Measurements from ENCODE around the gene MED13L. TPM values are rescaled to one million over a fixed set of nuclear protein-coding genes. Genes with fewer than 3 reads are reported as not detected.

Gene MED13L
- total and polyA plus RNA-seq, 2 donors (not counting 1 experiment from before 2014, with no cell fraction given): 20.3 to 207 TPM

DNA sequence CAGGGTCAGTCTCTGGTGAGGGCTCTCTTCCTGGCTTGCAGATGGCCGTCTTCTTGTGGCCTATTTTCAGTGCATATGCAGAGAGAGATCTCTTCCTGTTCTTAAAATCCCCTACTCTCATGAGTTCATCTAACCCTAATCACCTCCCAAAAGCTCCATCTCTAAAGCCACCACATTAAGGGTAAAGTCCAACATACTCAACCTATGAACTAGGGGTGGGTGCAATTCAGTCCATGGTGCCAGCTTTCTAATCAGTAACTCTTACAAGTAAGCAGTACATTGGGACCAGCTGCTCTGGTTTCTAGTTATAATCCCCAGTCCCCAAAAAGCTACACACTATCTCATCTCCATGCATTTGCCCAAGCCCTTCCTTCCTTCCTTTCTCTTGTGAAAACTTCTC lies 365.1 kb downstream of the MED13L start:
- no peak overlapping the region for H3K27ac ChIP-seq (ENCODE audit: low read length in 2 of 2)
- no peak overlapping the region for H3K9ac ChIP-seq (ENCODE audit: low read length)
- ATAC-seq (ENCODE audit: low read depth) (no peak), DNase-seq (no peak)
- TF ChIP-seq, protein P1, sequence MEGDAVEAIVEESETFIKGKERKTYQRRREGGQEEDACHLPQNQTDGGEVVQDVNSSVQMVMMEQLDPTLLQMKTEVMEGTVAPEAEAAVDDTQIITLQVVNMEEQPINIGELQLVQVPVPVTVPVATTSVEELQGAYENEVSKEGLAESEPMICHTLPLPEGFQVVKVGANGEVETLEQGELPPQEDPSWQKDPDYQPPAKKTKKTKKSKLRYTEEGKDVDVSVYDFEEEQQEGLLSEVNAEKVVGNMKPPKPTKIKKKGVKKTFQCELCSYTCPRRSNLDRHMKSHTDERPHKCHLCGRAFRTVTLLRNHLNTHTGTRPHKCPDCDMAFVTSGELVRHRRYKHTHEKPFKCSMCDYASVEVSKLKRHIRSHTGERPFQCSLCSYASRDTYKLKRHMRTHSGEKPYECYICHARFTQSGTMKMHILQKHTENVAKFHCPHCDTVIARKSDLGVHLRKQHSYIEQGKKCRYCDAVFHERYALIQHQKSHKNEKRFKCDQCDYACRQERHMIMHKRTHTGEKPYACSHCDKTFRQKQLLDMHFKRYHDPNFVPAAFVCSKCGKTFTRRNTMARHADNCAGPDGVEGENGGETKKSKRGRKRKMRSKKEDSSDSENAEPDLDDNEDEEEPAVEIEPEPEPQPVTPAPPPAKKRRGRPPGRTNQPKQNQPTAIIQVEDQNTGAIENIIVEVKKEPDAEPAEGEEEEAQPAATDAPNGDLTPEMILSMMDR (IDR thresholded peaks at IDR 0.05): no peak
- TF ChIP-seq EZH2 (IDR thresholded peaks at IDR 0.05; ENCODE audit: borderline replicate concordance, insufficient read depth, low read depth, low read length, poor library complexity, severe bottlenecking): no peak
- H3K4me1 ChIP-seq (ENCODE audit: control insufficient read depth in 2 of 2, insufficient read depth in 2 of 2, low read length in 2 of 2): peaks cover 3 to 5% of the 10 kb centered on the region in 2 donors
- peaks cover 0 to 9% (median 5%) of the 10 kb centered on the region in 4 experiments for H3K27me3 ChIP-seq (replicated peaks in 1 of 4; ENCODE audit: control extremely low read depth in 1 of 4, control insufficient read depth in 3 of 4, insufficient read depth in 4 of 4, low read length in 3 of 4)
- H3K4me3 Mint-ChIP-seq: no peak overlapping the region
- no peak overlapping the region for H2AFZ ChIP-seq (ENCODE audit: insufficient read depth, low read depth, low read length, poor library complexity, severe bottlenecking)
- intact Hi-C loops (cut with micrococcal nuclease): no loop called here
- H3K27me3 Mint-ChIP-seq: peaks cover 33% of the 10 kb centered on the region
- H4K20me1 ChIP-seq (ENCODE audit: control insufficient read depth, insufficient read depth, low read length, poor library complexity, severe bottlenecking): no peaks in the 10 kb centered on the region
- no peaks in the 10 kb centered on the region for H3K9me3 ChIP-seq (ENCODE audit: control extremely low read depth in 1 of 3, control insufficient read depth in 2 of 3, insufficient read depth in 1 of 3, low read length in 2 of 3)
- no peaks in the 10 kb centered on the region for H3K36me3 ChIP-seq (replicated peaks in 1 of 2; ENCODE audit: control extremely low read depth in 1 of 2, control insufficient read depth in 1 of 2, extremely low read depth in 1 of 2, insufficient read depth in 2 of 2, low read length in 1 of 2)
- ChIA-PET POLR2A (no interaction called here), CTCF (interaction anchor here (1.9 kb wide), 1 partner anchor 1250 kb away, joined by 12 read pairs; no protein-coding TSS in a partner anchor)
- H3K27ac Mint-ChIP-seq: no peak overlapping the region
- H3K4me1 Mint-ChIP-seq: peaks cover 5% of the 10 kb centered on the region
- no peaks in the 10 kb centered on the region for H3K79me2 ChIP-seq (ENCODE audit: control insufficient read depth, insufficient read depth, low read length)
- 100% methylated on average over 1 of the region's 1 CpG for WGBS (ENCODE audit: insufficient coverage)
- peaks cover 2% of the 10 kb centered on the region for H3K9me3 Mint-ChIP-seq (ENCODE audit: insufficient read depth)
- H3K4me3 ChIP-seq (ENCODE audit: control extremely low read depth in 1 of 5, extremely low read depth in 1 of 5, insufficient read depth in 1 of 5, low read depth in 2 of 5, low read length in 4 of 5): no peak overlapping the region
- no peak overlapping the region for H3K4me2 ChIP-seq (replicated peaks; ENCODE audit: low read depth, low read length, poor library complexity, severe bottlenecking)

- WGBS (ENCODE audit: insufficient coverage): no CpG with 5 or more reads among the region's 1 CpG
- Mint-ChIP-seq H3K4me3 (no peak overlapping the region), H3K27me3 (peaks cover 32% of the 10 kb centered on the region), H3K4me1 (no peaks in the 10 kb centered on the region), H3K27ac (no peak overlapping the region), H3K9me3 (ENCODE audit: insufficient read depth) (peaks cover 2% of the 10 kb centered on the region)
- ATAC-seq (ENCODE audit: low read depth): no peak
- no peak overlapping the region for H2AFZ ChIP-seq (ENCODE audit: insufficient read depth, low read depth, low read length, poor library complexity, severe bottlenecking)
- no peaks in the 10 kb centered on the region for H3K9me3 ChIP-seq (ENCODE audit: control extremely low read depth in 1 of 3, control insufficient read depth in 2 of 3, insufficient read depth in 1 of 3, low read length in 2 of 3)
- no peak overlapping the region for H3K27ac ChIP-seq (ENCODE audit: low read length in 2 of 2)
- H3K36me3 ChIP-seq (replicated peaks in 1 of 2; ENCODE audit: control extremely low read depth in 1 of 2, control insufficient read depth in 1 of 2, extremely low read depth in 1 of 2, insufficient read depth in 2 of 2, low read length in 1 of 2): no peaks in the 10 kb centered on the region
- DNase-seq: no peak
- TF ChIP-seq, protein P1 (IDR thresholded peaks at IDR 0.05): no peak
- TF ChIP-seq EZH2 (IDR thresholded peaks at IDR 0.05; ENCODE audit: borderline replicate concordance, insufficient read depth, low read depth, low read length, poor library complexity, severe bottlenecking): no peak
- no peak overlapping the region for H3K4me3 ChIP-seq (ENCODE audit: control extremely low read depth in 1 of 5, extremely low read depth in 1 of 5, insufficient read depth in 1 of 5, low read depth in 2 of 5, low read length in 4 of 5)
- no peak overlapping the region for H3K9ac ChIP-seq (ENCODE audit: low read length)
- no peaks in the 10 kb centered on the region for H3K4me1 ChIP-seq (ENCODE audit: control insufficient read depth in 2 of 2, insufficient read depth in 2 of 2, low read length in 2 of 2)
- ChIA-PET CTCF (interaction anchor here (0.5 kb wide), 1 partner anchor 1260 kb away, joined by 3 read pairs; no protein-coding TSS in a partner anchor), POLR2A (no interaction called here)
- H3K79me2 ChIP-seq (ENCODE audit: control insufficient read depth, insufficient read depth, low read length): no peaks in the 10 kb centered on the region
- peaks cover 0 to 3% (median 1%) of the 10 kb centered on the region in 4 experiments for H3K27me3 ChIP-seq (replicated peaks in 1 of 4; ENCODE audit: control extremely low read depth in 1 of 4, control insufficient read depth in 3 of 4, insufficient read depth in 4 of 4, low read length in 3 of 4)
- intact Hi-C loops (cut with micrococcal nuclease): no loop called here
- H3K4me2 ChIP-seq (replicated peaks; ENCODE audit: low read depth, low read length, poor library complexity, severe bottlenecking): no peak overlapping the region
- no peaks in the 10 kb centered on the region for H4K20me1 ChIP-seq (ENCODE audit: control insufficient read depth, insufficient read depth, low read length, poor library complexity, severe bottlenecking)
These were observed 366.1 kb downstream of the MED13L start for GRCh38 chr12:115911360-115911759.

All from B cell (primary cell).